Tongue (tissue), 2 donors: ENCODE results near the gene TAGLN2. TPM values are rescaled to one million over a fixed set of nuclear protein-coding genes. Genes with fewer than 3 reads are reported as not detected.
"Not testable (repeated sequence)": the region's sequence is repeated elsewhere in the genome, so short reads cannot be mapped to it uniquely, and the experiment has no call there.

Experiments used
- DNase-seq: peaks from one replicate; pipeline ENCODE4 v3.0.0-alpha.2; 2015
- total RNA-seq: library from RNA; depleted of rRNA; stranded (reverse); fragments of >200 nt; gene quantifications from one replicate; pipeline ENCODE4 v1.2.3, GENCODE V29; 2014

The TAGLN2 gene
- total RNA-seq, 1 donor from 2014 or later = 238 TPM

DNA sequence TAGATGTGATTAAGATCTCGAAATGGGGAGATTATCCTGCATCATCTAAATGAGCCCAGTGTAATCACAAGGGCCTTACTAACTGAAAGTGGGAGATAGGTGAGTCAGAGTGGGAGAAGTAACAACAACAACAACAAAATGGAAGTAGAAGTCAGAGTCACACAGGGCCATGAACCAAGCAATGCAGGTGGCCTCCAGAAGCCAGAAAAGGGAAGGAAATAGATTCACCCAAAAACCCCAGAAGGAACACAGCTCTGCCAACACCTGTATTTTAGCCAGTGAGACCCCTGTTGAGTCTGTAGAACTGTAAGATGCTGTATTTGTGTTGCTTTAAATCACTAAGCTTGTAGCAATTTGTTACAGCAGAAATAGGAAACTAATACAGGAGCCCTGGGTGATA, 4.1 kb downstream of the TAGLN2 start:
- no peak for DNase-seq

DNA sequence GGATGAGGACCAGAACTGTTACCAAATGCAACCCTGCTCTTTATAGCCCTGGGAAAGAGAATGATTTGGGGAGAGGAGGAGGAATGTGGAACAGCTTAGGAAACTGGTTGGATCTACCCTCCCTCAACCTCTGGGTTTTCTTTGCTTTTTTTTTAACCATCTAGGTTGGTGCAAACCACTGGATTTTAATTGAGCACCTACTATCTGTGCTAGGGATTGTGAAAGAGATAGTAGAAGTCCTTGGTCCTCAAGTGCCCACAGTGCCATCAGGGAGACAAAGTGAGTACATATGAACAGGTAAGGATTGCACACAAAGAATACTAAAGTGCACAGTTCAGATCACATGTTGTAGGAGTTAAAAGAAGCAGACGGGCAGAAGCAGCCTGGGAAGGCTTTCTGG, 4.7 kb downstream of the TAGLN2 start:
- DNase-seq = no peak

DNA sequence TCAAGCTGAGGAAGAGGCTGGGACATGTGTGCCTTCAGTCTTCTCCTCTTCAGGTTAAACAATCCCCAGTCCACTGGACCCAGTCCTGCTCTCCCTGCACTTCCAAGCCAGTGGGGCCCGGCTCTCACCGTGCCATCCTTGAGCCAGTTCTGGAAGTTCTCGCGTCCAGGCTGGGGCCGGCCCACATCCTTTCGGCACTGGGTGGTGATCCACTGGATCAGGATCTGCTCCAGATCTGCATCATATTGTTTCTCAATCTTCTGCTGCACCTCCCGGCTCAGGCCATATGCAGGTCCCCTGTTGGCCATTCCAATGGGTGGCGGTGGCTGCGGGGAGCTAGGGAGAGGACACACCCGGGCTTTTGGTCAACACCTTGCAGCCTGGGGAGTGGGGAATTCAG, 5.1 kb downstream of the TAGLN2 start:
- no peak for DNase-seq

DNA sequence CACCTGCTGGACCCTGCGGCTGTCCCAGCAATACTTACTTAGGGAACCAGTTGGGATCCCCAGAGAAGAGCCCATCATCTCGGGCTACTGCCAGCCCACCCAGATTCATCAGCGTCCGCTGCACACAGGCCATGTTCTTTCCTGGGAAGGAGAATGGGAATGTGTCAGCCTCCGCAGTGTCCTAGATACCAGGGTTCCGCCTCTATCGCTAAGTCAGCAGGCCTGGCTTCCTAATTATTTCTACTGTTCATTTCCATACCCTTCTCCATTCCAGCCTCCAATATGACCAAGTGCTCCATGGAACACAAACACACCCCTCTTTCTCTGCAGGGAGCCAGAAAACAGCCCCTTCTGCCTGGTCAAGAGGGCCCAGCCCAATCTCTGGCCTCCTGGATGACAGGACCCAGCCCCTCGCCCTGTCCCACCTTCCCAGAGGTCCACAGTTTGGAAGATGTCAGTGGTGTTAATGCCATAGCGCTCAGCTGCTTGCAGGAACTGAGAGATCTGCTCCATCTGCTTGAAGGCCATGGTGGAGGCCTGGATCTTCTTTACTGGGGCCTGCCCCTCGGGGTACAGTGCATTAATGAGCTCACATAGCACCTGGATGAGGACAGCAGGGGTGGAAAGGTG, 6.0 kb downstream of the TAGLN2 start:
- DNase-seq = no peak

DNA sequence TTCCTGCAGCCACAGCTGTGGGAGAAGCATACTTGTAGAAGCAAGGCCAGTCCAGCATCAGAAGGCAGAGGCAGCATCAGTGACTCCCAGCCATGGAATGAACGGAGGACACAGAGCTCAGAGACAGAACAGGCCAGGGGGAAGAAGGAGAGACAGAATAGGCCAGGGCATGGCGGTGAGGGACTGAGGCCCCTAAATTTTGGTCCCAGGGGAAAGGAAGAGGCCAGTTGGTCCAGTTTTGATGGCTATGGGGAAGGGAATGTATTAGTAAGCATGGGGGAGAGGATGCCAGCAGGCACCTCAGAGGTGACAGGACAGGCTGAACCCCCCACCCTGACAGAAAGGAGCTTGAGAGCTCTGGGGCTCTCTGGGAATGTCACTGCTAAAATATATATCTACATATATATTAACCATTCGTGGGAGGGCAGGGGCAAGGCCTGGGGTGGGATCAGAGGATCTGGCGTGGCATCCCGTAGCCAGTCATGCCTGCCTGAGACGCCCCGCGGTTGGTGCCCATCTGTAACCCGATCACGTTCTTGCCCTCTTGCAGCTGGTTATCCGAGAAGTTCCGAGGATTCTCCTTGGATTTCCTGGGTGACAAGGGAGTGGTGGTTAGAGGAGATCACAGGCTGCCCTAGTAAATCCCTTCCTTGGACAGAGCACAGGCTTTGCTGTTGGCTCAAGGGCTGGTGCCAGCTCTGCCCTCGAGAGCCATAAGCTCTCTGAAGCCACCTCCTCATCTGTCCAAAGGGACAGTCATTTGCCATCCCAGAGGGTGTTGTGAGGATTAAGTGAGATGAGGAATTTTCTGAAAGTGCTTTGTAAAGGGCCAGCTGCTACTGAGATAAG, 6.7 kb downstream of the TAGLN2 start:
- peak; percentile 81 for DNase-seq

- peak; percentile 88 for DNase-seq
Observed at GRCh38 chr1:159917533-159918351, 7.6 kb downstream of the TAGLN2 start.

- DNase-seq = peak; percentile 65
Observed at GRCh38 chr1:159916242-159917051, 8.9 kb downstream of the TAGLN2 start.

DNA sequence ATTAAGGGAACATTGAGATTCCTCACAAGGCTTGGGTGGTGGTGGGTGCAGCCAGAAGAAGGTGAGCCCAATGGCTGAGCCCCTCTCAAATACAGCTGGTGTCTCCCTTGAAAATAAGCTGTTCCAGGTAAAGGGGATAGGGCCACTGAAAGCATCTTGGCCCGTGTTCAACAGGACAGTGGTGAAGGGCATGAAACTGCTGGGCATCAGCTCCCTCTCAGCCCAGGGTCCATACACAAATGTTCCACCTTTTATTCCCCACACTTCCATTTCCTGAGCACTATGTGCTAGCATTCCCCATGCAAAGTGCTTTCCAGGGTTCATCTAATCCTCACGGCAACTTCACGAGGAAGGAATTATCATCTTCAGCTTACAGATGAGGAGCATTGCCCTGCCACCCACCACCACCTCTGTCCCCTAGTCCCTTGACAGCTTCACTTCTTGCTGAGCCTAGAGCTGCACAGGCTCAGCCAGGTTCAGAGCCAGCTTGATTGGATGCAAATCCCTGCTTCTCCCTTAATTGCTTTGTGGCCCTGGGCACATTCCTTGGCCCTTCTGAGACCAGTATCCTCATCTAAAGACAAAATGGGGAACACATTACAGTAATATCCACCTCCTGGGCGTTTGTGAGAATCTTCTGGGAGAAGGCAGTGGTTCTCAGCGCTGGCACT, 9.6 kb downstream of the TAGLN2 start:
- DNase-seq = no peak

DNA sequence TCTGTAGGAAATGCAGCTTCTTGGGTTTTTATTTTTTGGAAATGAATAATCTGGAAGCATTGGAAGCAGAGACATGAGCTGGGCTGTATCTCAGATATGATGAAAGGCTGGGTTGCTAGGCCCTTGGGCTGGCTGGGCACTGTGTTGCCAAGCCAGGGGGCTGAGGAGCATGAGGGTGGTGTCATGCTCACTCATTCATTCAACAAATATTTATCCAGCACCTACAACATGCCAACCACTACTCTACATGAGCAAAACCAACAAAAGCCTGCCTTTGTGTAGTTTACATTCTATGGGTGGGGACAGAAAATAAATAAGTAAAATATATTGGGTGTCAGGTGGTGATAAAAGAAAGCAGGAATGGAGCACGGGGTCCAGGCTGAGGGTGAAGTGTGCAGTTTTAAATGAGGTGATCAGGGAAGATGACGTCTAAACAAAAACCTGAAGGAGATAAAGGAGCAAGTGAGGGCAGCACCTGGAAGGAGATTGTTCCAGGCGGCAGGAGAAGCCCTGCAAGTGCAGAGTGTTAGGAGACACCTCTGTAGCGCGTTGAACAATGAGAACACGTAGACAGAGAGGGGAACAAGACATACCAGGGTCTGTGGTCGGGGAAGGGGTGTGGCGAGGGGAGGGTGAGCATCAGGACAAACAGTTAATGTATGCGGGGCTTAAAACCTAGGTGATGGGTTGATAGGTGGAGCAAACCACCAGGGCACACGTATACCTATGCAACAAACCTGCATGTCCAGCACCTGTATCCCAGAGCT, 10.9 kb downstream of the TAGLN2 start:
- DNase-seq = no peak

DNA sequence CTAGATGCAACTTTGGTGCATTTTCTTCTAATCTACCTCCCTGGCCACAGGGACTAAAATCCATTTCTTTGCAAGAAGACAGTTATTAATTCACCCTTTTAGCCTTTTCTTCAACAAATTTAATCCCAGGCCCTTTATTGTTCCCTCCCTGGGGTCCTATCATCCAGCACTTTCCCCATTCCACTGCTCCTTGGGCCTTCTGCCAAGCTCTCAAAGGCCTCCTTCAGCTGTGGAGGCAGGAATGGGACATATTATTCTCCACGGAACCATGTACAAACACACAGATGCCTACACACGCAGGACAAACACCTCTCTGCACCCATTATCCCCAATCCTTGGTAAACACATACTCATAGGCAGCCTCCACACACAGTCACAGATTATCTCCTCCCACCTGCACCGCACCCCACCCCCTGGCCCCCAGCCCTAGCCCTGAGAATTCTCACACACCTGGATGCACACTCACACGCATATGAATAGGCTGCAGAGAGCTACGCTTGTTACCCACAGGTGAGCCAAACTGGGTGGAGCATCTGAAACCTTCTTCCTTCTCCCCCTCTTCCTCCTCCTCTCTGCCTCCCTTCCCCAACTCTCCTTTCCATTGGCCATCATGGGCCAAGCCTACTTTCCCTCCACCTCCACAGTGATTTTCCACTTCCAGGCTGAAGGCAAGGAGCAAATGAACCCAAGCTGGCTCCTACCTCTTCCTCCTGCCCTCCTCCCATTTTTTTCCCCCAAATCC, 11.7 kb downstream of the TAGLN2 start:
- DNase-seq = peak; percentile 34

DNA sequence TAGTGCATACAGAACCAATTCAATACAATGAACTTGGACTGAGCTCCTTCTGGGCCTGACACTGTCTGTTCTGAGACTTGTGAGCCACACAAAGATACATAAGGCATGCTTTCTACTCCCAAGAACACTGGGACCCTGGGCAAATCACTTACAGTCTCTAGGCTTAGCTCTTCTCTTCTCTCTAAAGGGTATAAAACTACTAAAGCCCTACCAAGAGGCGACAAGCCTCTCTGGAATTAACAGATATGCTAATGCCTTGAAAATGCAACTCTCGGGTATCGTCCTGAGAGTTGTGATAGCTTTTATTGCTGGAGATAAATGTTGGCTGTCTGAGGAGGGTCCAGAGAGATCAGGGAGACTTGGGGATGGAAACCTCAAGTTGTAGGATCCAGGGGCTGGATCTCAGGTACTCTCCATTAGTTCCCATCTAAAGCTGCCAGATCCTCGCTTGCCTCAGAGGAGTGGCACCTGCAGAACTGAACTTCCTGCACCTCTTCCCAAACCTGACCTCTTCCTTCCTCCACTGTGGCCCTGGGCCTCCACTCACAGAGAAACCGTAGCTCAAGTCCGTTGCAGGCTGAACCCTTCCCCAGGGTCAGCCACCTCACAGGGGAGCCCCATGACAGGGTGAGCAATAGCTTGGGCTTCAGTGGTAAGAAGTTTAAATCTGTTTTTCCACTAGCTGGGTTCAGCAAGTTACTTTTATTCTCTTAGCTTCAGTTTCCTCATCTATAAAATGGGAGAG, 13.8 kb downstream of the TAGLN2 start:
- no peak for DNase-seq

DNA sequence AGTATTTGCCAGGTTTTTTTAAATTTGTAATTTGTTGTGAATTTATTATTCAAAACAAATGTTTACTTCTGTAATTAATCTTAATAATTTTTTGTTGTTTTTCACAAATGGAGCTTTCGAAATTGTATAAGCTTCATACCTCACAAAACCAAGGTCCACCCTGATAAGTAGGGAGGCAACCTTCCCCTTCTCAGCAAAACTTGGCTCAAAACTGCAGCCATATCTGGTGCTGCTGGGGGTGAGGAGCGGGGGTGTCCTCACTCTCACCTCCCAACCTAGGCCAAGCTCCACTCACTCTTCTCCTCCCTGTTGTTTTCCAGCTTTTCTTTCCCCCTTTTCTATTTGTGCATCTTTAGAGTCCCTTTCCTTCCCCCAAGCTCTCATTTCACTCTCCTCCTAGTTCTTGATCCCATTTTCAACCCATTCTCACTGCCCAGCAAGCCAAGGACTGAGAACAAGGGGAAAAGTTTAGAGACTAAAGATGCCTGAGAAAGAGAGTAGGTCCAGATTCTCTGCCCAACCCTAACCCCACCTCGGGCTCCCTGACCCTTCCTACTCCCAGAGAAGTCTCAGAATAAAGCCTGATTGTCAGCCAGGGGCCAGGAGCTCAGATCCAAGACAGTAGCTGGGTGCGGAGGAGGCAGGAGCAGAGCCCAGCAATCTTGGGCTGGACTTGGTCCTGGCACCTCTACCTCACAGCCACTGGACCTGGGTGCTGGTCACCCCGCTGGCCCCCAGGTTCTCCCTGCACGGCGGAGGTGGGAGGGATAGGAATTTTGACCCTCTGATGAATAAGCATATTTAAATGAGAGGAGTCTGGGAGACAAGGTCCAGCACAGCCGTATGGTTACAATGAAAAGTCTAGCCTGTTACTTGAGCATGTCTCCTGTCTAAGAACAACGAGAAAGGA, 17.0 kb downstream of the TAGLN2 start:
- no peak for DNase-seq

DNA sequence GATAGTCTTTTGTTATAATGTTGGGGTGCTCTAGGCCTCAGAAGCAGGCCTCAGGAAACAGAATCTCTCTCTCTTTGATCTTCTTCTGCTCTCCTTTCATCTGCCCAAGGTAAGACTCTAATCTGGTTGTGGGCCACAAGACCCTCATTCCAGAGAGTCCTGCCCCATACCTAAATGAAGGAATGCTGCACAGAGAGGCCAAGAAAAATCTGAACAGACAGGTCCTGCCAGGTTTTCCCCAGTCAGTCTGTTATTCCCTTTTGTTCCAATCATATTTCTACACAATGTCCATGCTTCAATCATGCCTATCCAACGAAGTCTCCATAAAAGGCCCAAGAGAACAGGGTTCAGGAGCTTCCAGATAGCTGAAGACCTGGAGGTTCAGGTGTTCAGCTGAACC, 18.3 kb downstream of the TAGLN2 start:
- DNase-seq = no peak

DNA sequence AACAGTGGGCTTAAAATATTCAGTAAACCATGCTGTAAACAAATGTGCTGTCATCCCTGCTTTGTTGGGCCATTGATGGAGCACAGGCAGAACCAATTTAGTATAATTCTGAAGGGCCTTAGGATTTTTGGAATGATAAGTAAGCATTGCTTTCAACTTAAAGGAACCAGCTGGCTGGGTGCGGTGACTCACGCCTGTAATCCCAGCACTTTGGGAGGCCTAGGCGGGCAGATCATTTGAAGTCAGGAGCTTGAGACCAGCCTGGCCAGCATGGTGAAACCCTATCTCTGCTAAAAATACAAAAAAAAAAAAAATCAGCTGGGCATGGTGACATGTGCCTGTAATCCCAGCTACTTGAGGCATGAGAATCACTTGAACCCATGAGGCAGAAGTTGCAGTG, 21.3 kb downstream of the TAGLN2 start:
- not testable (repeated sequence) for DNase-seq

- DNase-seq = no peak
Observed at GRCh38 chr1:159902541-159902940, 22.8 kb downstream of the TAGLN2 start.

DNA sequence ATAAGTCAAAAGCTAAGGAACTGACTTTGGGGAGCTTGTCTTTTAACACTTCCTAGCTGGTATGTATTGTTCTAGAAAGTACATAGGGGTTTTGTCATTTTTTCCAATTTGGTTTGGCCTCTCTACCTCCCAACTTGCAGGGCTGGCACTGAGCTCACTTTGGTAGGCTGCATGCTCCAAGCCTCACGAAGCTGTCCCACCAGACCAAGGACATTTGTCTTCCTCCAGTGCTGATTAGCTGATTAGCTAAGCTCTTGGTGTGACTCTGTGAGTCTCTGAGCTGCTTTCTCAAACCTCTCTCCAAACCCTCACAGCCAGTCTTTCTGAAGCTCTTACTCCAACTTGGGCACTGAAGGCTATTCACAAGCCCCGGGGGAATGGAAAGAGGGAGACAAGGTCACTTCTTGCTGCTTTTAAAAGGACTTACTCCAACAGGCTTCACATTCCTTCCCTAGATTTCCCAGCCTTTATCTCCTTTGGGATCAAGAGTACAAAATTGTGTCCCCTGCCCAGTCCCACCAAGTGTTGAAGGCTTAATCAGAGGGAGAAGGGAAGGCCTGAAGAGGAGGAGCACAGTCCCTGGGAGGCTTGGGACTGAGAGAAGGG, 24.4 kb downstream of the TAGLN2 start:
- DNase-seq = no peak

DNA sequence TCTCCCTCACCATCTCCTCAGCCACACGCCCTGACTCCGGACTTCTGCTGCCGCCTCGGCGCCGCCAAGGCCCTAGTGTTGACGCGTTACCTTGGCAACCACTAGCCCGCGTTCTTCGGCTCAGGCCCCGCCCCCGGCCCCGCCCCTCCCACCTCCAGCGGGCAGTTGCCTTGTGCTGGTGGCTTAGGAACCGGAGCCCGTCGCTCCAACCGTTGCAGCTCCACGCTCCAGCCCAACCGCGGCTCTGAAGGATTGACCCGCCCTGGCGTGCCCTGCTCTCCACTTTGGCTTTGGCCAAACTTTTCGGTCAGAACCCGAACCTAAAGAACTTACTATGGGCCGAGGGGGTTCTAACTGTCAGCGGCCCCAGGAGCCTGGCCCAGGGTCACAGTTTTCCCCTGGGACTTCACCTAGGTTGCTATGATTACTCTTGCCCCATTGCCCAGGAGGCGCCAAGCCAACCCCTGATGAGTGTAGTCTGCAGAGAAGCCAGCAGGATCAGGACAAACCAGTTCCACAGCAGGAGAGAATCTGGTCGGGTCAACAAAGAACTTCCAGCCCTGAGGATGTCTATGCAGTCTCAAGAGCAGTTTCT, 25.1 kb downstream of the TAGLN2 start, which contains the start of gene CFAP45:
CFAP45 (minus strand) TSS at position 80 of the 595 bp plus-strand sequence; CDS start at position 13, 67 bp downstream.
- DNase-seq = peak; percentile 89
